GM21529 (cell line): ENCODE measurements around the gene FBXO31.
"Not testable (repeated sequence)": the region's sequence is repeated elsewhere in the genome, so short reads cannot be mapped to it uniquely, and the experiment has no call there.

Experiments used
- ATAC-seq: cut with Tn5 transposase; IDR thresholded peaks from one replicate; pipeline ENCODE4 v1.9.1; 2021; ENCODE audit not compliant: unreplicated experiment

The FBXO31 gene

GRCh38 chr16:87365021-87365713, 18.4 kb downstream of the FBXO31 start:
- ATAC-seq = no peak

GRCh38 chr16:87363771-87364455, 19.7 kb downstream of the FBXO31 start:
- no peak for ATAC-seq

GRCh38 chr16:87362828-87363559, 20.6 kb downstream of the FBXO31 start:
- not testable (repeated sequence) for ATAC-seq

- no peak for ATAC-seq
These were observed 21.5 kb downstream of the FBXO31 start for GRCh38 chr16:87361916-87362619.

GRCh38 chr16:87360862-87361610, 22.5 kb downstream of the FBXO31 start:
- no peak for ATAC-seq

- ATAC-seq = no peak
These were observed 24.5 kb downstream of the FBXO31 start for GRCh38 chr16:87359121-87359520.

- ATAC-seq = no peak
These were observed 24.9 kb downstream of the FBXO31 start for GRCh38 chr16:87358696-87359095.

GRCh38 chr16:87358250-87358649, 25.3 kb downstream of the FBXO31 start:
- ATAC-seq = no peak

GRCh38 chr16:87356491-87356853, 27.1 kb downstream of the FBXO31 start:
- ATAC-seq = no peak

GRCh38 chr16:87353613-87354012, 30.0 kb downstream of the FBXO31 start:
- ATAC-seq = no peak

- ATAC-seq = no peak
These were observed 30.8 kb downstream of the FBXO31 start for GRCh38 chr16:87352818-87353217.

GRCh38 chr16:87351320-87351698, 32.3 kb downstream of the FBXO31 start:
- no peak for ATAC-seq

GRCh38 chr16:87350681-87351319, 32.8 kb downstream of the FBXO31 start:
- ATAC-seq = no peak

- ATAC-seq = no peak
These were observed 33.5 kb downstream of the FBXO31 start for GRCh38 chr16:87350031-87350430.

- ATAC-seq = no peak
These were observed 34.9 kb downstream of the FBXO31 start for GRCh38 chr16:87348616-87349157.

- ATAC-seq = no peak
These were observed 35.5 kb downstream of the FBXO31 start for GRCh38 chr16:87347932-87348615.

GRCh38 chr16:87346517-87347060, 37.0 kb downstream of the FBXO31 start:
- ATAC-seq = no peak

GRCh38 chr16:87345726-87346424, 37.7 kb downstream of the FBXO31 start:
- ATAC-seq = no peak
